Measurements from ENCODE around the gene TIMM21.

Gene TIMM21

GRCh38 chr18:74190086-74190485 lies 41.8 kb downstream of the TIMM21 start:
- Histone ChIP-seq H3K9me3 (ENCODE audit: severe bottlenecking) (no peaks in the 10 kb centered on the region), H3K27ac (no peak overlapping the region), H3K4me3 (ENCODE audit: low read depth, low read length) (no peak overlapping the region), H3K27me3 (ENCODE audit: insufficient read depth, low read depth, severe bottlenecking) (peaks cover 2% of the 10 kb centered on the region), H3K36me3 (no peaks in the 10 kb centered on the region)
- no peak for DNase-seq
- no peak for TF ChIP-seq CTCF (IDR thresholded peaks at IDR 0.05; ENCODE audit: low read depth, low read length)

GRCh38 chr18:74191577-74191976 lies 43.3 kb downstream of the TIMM21 start:
- no peak for DNase-seq
- peaks cover 2% of the 10 kb centered on the region for H3K27me3 ChIP-seq (ENCODE audit: insufficient read depth, low read depth, severe bottlenecking)
- H3K27ac ChIP-seq: no peak overlapping the region
- H3K36me3 ChIP-seq: no peaks in the 10 kb centered on the region
- H3K9me3 ChIP-seq (ENCODE audit: severe bottlenecking): no peaks in the 10 kb centered on the region
- H3K4me3 ChIP-seq (ENCODE audit: low read depth, low read length): no peak overlapping the region
- TF ChIP-seq CTCF (IDR thresholded peaks at IDR 0.05; ENCODE audit: low read depth, low read length): no peak

GRCh38 chr18:74194691-74195090 lies 46.4 kb downstream of the TIMM21 start:
- no peaks in the 10 kb centered on the region for H3K36me3 ChIP-seq
- peaks cover 21% of the 10 kb centered on the region for H3K27me3 ChIP-seq (ENCODE audit: insufficient read depth, low read depth, severe bottlenecking)
- H3K9me3 ChIP-seq (ENCODE audit: severe bottlenecking): no peaks in the 10 kb centered on the region
- no peak for DNase-seq
- TF ChIP-seq CTCF (IDR thresholded peaks at IDR 0.05; ENCODE audit: low read depth, low read length): no peak
- no peak overlapping the region for H3K27ac ChIP-seq
- no peak overlapping the region for H3K4me3 ChIP-seq (ENCODE audit: low read depth, low read length)

- Histone ChIP-seq H3K36me3 (no peaks in the 10 kb centered on the region), H3K4me3 (ENCODE audit: low read depth, low read length) (peak overlapping the region; percentile 41), H3K27ac (no peak overlapping the region), H3K27me3 (ENCODE audit: insufficient read depth, low read depth, severe bottlenecking) (peaks cover 33% of the 10 kb centered on the region), H3K9me3 (ENCODE audit: severe bottlenecking) (no peaks in the 10 kb centered on the region)
- peak; percentile 52 for DNase-seq
- TF ChIP-seq CTCF (IDR thresholded peaks at IDR 0.05; ENCODE audit: low read depth, low read length): peak; percentile 56
Measured at GRCh38 chr18:74196220-74197119, 48.1 kb downstream of the TIMM21 start.

GRCh38 chr18:74197705-74198341 lies 49.5 kb downstream of the TIMM21 start:
- H3K27ac ChIP-seq: no peak overlapping the region
- no peaks in the 10 kb centered on the region for H3K36me3 ChIP-seq
- no peak for TF ChIP-seq CTCF (IDR thresholded peaks at IDR 0.05; ENCODE audit: low read depth, low read length)
- peaks cover 33% of the 10 kb centered on the region for H3K27me3 ChIP-seq (ENCODE audit: insufficient read depth, low read depth, severe bottlenecking)
- no peaks in the 10 kb centered on the region for H3K9me3 ChIP-seq (ENCODE audit: severe bottlenecking)
- DNase-seq: no peak
- H3K4me3 ChIP-seq (ENCODE audit: low read depth, low read length): no peak overlapping the region
